Natural killer cell (primary cell): ENCODE measurements around the gene SEMA5A. TPM values are rescaled to one million over a fixed set of nuclear protein-coding genes. Genes with fewer than 3 reads are reported as not detected.

Source experiments
- ATAC-seq, 3 donors: fragments of 150-1000 bp in 2 of 3; fragments of 200-7000 bp in 1 of 3; cut with Tn5 transposase; 1 replicate in 1 of 3; 2 replicates in 2 of 3; pipeline ENCODE4 v1.10.0; 2021; ENCODE audit warnings: mild to moderate bottlenecking in 2 of 3, moderate library complexity in 2 of 3
- DNase-seq, 2 donors: peaks; one replicate each; pipeline versions ENCODE4 v3.0.0 to v3.0.0-alpha.2; 2013 to 2021; ENCODE audit warnings: mixed read lengths in 1 of 2
- H3K27ac ChIP-seq: one replicate; pipeline ENCODE4 v1.5.1; 2013; ENCODE audit warnings: mild to moderate bottlenecking, low read length
- H3K27me3 ChIP-seq: one replicate; pipeline ENCODE4 v1.6.1; 2013; ENCODE audit warnings: low read length; ENCODE audit not compliant: control insufficient read depth, insufficient read depth
- H3K36me3 ChIP-seq: one replicate; pipeline ENCODE4 v1.6.1; 2013; ENCODE audit warnings: low read length; ENCODE audit not compliant: control insufficient read depth, insufficient read depth
- H3K4me1 ChIP-seq: one replicate; pipeline ENCODE4 v1.6.1; 2013; ENCODE audit warnings: low read length; ENCODE audit not compliant: control insufficient read depth, insufficient read depth
- H3K4me3 ChIP-seq: one replicate; pipeline ENCODE4 v1.5.1; 2013; ENCODE audit warnings: low read length
- H3K9me3 ChIP-seq: one replicate; pipeline ENCODE4 v1.6.1; 2013; ENCODE audit warnings: low read length; ENCODE audit not compliant: control insufficient read depth, insufficient read depth
- H3K27ac Mint-ChIP-seq, 2 donors: one replicate each; pipeline ENCODE4 v1.8.0; 2022; ENCODE audit warnings: mild to moderate bottlenecking in 2 of 2, mixed read lengths in 2 of 2, moderate library complexity in 1 of 2
- H3K27me3 Mint-ChIP-seq, 2 donors: one replicate each; pipeline ENCODE4 v1.8.0; 2022; ENCODE audit warnings: low read depth in 2 of 2, mixed read lengths in 2 of 2
- H3K36me3 Mint-ChIP-seq: one replicate; pipeline ENCODE4 v1.8.0; 2022; ENCODE audit warnings: mixed read lengths
- H3K4me1 Mint-ChIP-seq, 2 donors: one replicate each; pipeline ENCODE4 v1.8.0; 2022; ENCODE audit warnings: mixed read lengths in 2 of 2
- H3K4me3 Mint-ChIP-seq: one replicate; pipeline ENCODE4 v1.8.0; 2022; ENCODE audit warnings: mild to moderate bottlenecking, moderate library complexity, mixed read lengths
- H3K9me3 Mint-ChIP-seq, 2 donors: one replicate each; pipeline ENCODE4 v1.8.0; 2022; ENCODE audit warnings: mixed read lengths in 2 of 2
- CTCF ChIP-seq: fragments of 200-600 bp; IDR thresholded peaks from one replicate; pipeline ENCODE4 v1.8.0; 2022; ENCODE audit warnings: antibody characterized with exemption
- WGBS: methylation state at CpG from one replicate; pipeline ENCODE4 v1.1.7; 2013; ENCODE audit warnings: missing lambda C conversion rate; ENCODE audit not compliant: insufficient coverage; 5-methylcytosine and 5-hydroxymethylcytosine counted together
- intact Hi-C: fragments of 100-400 bp; cut with micrococcal nuclease; formaldehyde crosslinking; loops from one replicate; pipeline ENCODE4 v1.14.2; 2022
- total RNA-seq, 4 donors: library from RNA; stranded (reverse); fragments of 120-200 nt in 1 of 4; gene quantifications; one replicate each; pipeline versions ENCODE4 v1.2.3 to v1.2.4, GENCODE V29; 2013 to 2022

Gene SEMA5A
- total RNA-seq, 3 donors from 2014 or later (not counting 1 experiment from before 2014, with no cell fraction given): 0.15 TPM; not detected in 2

- DNase-seq (no peak), ATAC-seq (no peak)
- Histone ChIP-seq H3K4me3 (no peak overlapping the region), H3K27ac (no peak overlapping the region), H3K4me1 (no peaks in the 10 kb centered on the region), H3K9me3 (no peaks in the 10 kb centered on the region), H3K27me3 (peaks cover 2% of the 10 kb centered on the region), H3K36me3 (no peaks in the 10 kb centered on the region)
- Mint-ChIP-seq H3K27me3 (no peaks in the 10 kb centered on the region), H3K27ac (no peak overlapping the region), H3K36me3 (peaks cover 8% of the 10 kb centered on the region), H3K4me3 (no peak overlapping the region), H3K9me3 (peaks cover 16 to 19% of the 10 kb centered on the region in 2 donors), H3K4me1 (no peaks in the 10 kb centered on the region)
- TF ChIP-seq CTCF: no peak
- intact Hi-C loops: no loop called here
- WGBS: 87% methylated on average over 8 of the region's 8 CpGs
Observed at GRCh38 chr5:9572246-9572645, 26.4 kb upstream of the SEMA5A start.

GRCh38 chr5:9570876-9571275 lies 25.0 kb upstream of the SEMA5A start:
- Histone ChIP-seq H3K4me3 (no peak overlapping the region), H3K27ac (no peak overlapping the region), H3K9me3 (no peaks in the 10 kb centered on the region), H3K36me3 (no peaks in the 10 kb centered on the region), H3K4me1 (no peaks in the 10 kb centered on the region), H3K27me3 (peaks cover 2% of the 10 kb centered on the region)
- no peak overlapping the region for H3K27ac Mint-ChIP-seq
- ATAC-seq (no peak), DNase-seq (no peak)
- H3K4me3 Mint-ChIP-seq: no peak overlapping the region
- no peaks in the 10 kb centered on the region for H3K27me3 Mint-ChIP-seq
- 68% methylated on average over 6 of the region's 6 CpGs for WGBS
- intact Hi-C loops: no loop called here
- peaks cover 8% of the 10 kb centered on the region for H3K36me3 Mint-ChIP-seq
- TF ChIP-seq CTCF: no peak
- H3K4me1 Mint-ChIP-seq: no peaks in the 10 kb centered on the region
- peaks cover 16 to 19% of the 10 kb centered on the region in 2 donors for H3K9me3 Mint-ChIP-seq

GRCh38 chr5:9567039-9567438 lies 21.2 kb upstream of the SEMA5A start:
- no peak for TF ChIP-seq CTCF
- no peaks in the 10 kb centered on the region for H3K4me1 Mint-ChIP-seq
- no peaks in the 10 kb centered on the region for H3K27me3 ChIP-seq
- H3K9me3 Mint-ChIP-seq: peaks cover 11 to 26% of the 10 kb centered on the region in 2 donors
- H3K27ac Mint-ChIP-seq: no peak overlapping the region
- no peak overlapping the region for H3K4me3 Mint-ChIP-seq
- no peaks in the 10 kb centered on the region for H3K9me3 ChIP-seq
- ATAC-seq (no peak), DNase-seq (no peak)
- H3K4me1 ChIP-seq: no peaks in the 10 kb centered on the region
- no peak overlapping the region for H3K27ac ChIP-seq
- H3K36me3 ChIP-seq: no peaks in the 10 kb centered on the region
- no peaks in the 10 kb centered on the region for H3K27me3 Mint-ChIP-seq
- no peaks in the 10 kb centered on the region for H3K36me3 Mint-ChIP-seq
- H3K4me3 ChIP-seq: no peak overlapping the region
- intact Hi-C loops: no loop called here

- Histone ChIP-seq H3K9me3 (no peaks in the 10 kb centered on the region), H3K27me3 (no peaks in the 10 kb centered on the region), H3K4me1 (no peaks in the 10 kb centered on the region), H3K4me3 (no peak overlapping the region), H3K27ac (no peak overlapping the region), H3K36me3 (no peaks in the 10 kb centered on the region)
- H3K4me1 Mint-ChIP-seq: no peaks in the 10 kb centered on the region
- DNase-seq: no peak
- H3K36me3 Mint-ChIP-seq: no peaks in the 10 kb centered on the region
- WGBS: 49% methylated on average over 3 of the region's 4 CpGs
- intact Hi-C loops: no loop called here
- peaks cover 8 to 21% of the 10 kb centered on the region in 2 donors for H3K9me3 Mint-ChIP-seq
- no peak overlapping the region for H3K27ac Mint-ChIP-seq
- no peak for TF ChIP-seq CTCF
- no peak overlapping the region for H3K4me3 Mint-ChIP-seq
- no peak for ATAC-seq
- no peaks in the 10 kb centered on the region for H3K27me3 Mint-ChIP-seq
Observed at GRCh38 chr5:9564752-9565151, 18.9 kb upstream of the SEMA5A start.
